ENCODE data around the gene EVC.
A peak's percentile ranks its signal among the peaks of the same experiment; 100 is the strongest.
"Not testable (repeated sequence)": the region's sequence is repeated elsewhere in the genome, so short reads cannot be mapped to it uniquely, and the experiment has no call there.

Gene EVC

GRCh38 chr4:5854929-5855328 is 143.9 kb downstream of the EVC start:
- DNase-seq, result no peak

- not testable (repeated sequence) for DNase-seq
These were observed 145.4 kb downstream of the EVC start for GRCh38 chr4:5856362-5856761.

GRCh38 chr4:5857199-5857598 is 146.2 kb downstream of the EVC start:
- no peak for DNase-seq

GRCh38 chr4:5858020-5858769 is 147.2 kb downstream of the EVC start:
- no peak for DNase-seq

GRCh38 chr4:5863461-5864113 is 152.6 kb downstream of the EVC start:
- peak; percentile 16 for DNase-seq
